Pancreas (tissue), 10 donors: Measurements from ENCODE around the gene ANXA4. TPM values are rescaled to one million over a fixed set of nuclear protein-coding genes. Genes with fewer than 3 reads are reported as not detected.
A peak's percentile ranks its signal among the peaks of the same experiment; 100 is the strongest.
"Not testable (repeated sequence)": the region's sequence is repeated elsewhere in the genome, so short reads cannot be mapped to it uniquely, and the experiment has no call there.

Experiments used
- ATAC-seq, 4 donors: fragments of 200-7000 bp; cut with Tn5 transposase; one replicate each; pipeline versions ENCODE4 v1.8.0 to v1.9.1; 2020; ENCODE audit warnings: mild to moderate bottlenecking in 4 of 4, moderate library complexity in 4 of 4
- DNase-seq, 6 donors: peaks; one replicate each; pipeline ENCODE4 v3.0.0-alpha.2; 2020
- FAIRE-seq: peaks from 2 replicates; lab custom pipeline; 2012; peaks lifted over from hg19 to GRCh38; lab: Jason Lieb, UNC
- H3K27ac ChIP-seq, 4 donors: fragments of 200-600 bp; sonication (generic); 1 replicate in 3 of 4; 2 replicates in 1 of 4; pipeline versions ENCODE4 v1.5.0 to v1.8.0; 2020
- H3K27me3 ChIP-seq, 4 donors: fragments of 200-600 bp; one replicate each; pipeline ENCODE4 v1.8.0; 2021
- H3K36me3 ChIP-seq, 3 donors: fragments of 200-600 bp; sonication (generic) in 1 of 3; one replicate each; pipeline versions ENCODE4 v1.5.0 to v1.8.0; 2020 to 2021
- H3K4me1 ChIP-seq, 3 donors: fragments of 200-600 bp; one replicate each; pipeline ENCODE4 v1.8.0; 2021
- H3K4me3 ChIP-seq, 4 donors: fragments of 200-600 bp; sonication (generic) in 2 of 4; one replicate each; pipeline versions ENCODE4 v1.5.0 to v1.8.0; 2020 to 2021
- H3K9me3 ChIP-seq, 4 donors: fragments of 200-600 bp; one replicate each; pipeline ENCODE4 v1.8.0; 2021
- CTCF ChIP-seq, 4 donors: fragments of 200-600 bp; sonication (generic) in 3 of 4; IDR thresholded peaks; one replicate each; pipeline versions ENCODE4 v1.5.0 to v1.8.0; 2021; ENCODE audit warnings: antibody characterized with exemption in 4 of 4
- WGBS, 2 donors: extraction: QIAGEN DNeasy Blood & Tissue Kit; methylation state at CpG; one replicate each; pipeline ENCODE4 v1.1.7; 2013; 5-methylcytosine and 5-hydroxymethylcytosine counted together
- intact Hi-C, 3 donors: fragments of 100-400 bp; cut with DNase I; formaldehyde crosslinking; loops; one replicate each; pipeline versions ENCODE4 v1.11.1 to v1.14.2; 2022
- polyA plus RNA-seq, 2 donors: library from polyadenylated mRNA; stranded (reverse); fragments of 200-250 nt; gene quantifications; one replicate each; pipeline ENCODE4 v1.2.3, GENCODE V29; 2013
- total RNA-seq, 6 donors: library from RNA; stranded (reverse); fragmentation: NEBNext Ultra II Directional in 4 of 6; extraction: Animal tissue kit (Norgen Biotek cat#: 25700) in 4 of 6; gene quantifications; one replicate each; pipeline versions ENCODE4 v1.2.1 to v1.2.4, GENCODE V29; 2021 to 2023
- donor health status: healthy with polysubstance abuse.
- donor health status: DM: no; HTN: no; CAD: no; lungs with moderate emphysema.
- donor health status: DM: no; HTN: no; CAD: no.
- donor health status: control.
- donor health status: control.
- donor health status: Bipolar disorder and iron deficiency.
- donor health status: DM: yes; HTN: yes; CAD: no.
- donor health status: DM: no; HTN: no; CAD: no.
- donor health status: DM: no; HTN: no; CAD: no.
- donor health status: DM: yes; HTN: yes; CAD: no.

Gene ANXA4
- total and polyA plus RNA-seq, 8 donors, result 215 to 762 (median 463) TPM

- no peak for DNase-seq
- FAIRE-seq, result no peak
- Histone ChIP-seq H3K27ac (peak overlapping the region in 2 of 4 donors; percentile 42 to 57), H3K4me3 (no peak overlapping the region), H3K27me3 (no peaks in the 10 kb centered on the region), H3K4me1 (peaks cover 3 to 45% (median 9%) of the 10 kb centered on the region in 3 donors), H3K9me3 (no peaks in the 10 kb centered on the region), H3K36me3 (no peaks in the 10 kb centered on the region)
- intact Hi-C loops, result no loop called here
- no peak for TF ChIP-seq CTCF (IDR thresholded peaks at IDR 0.05)
- ATAC-seq, result peak; percentile 40 to 51 (median 44)
Measured at GRCh38 chr2:69773206-69773605, 31.3 kb downstream of the ANXA4 start.

DNA sequence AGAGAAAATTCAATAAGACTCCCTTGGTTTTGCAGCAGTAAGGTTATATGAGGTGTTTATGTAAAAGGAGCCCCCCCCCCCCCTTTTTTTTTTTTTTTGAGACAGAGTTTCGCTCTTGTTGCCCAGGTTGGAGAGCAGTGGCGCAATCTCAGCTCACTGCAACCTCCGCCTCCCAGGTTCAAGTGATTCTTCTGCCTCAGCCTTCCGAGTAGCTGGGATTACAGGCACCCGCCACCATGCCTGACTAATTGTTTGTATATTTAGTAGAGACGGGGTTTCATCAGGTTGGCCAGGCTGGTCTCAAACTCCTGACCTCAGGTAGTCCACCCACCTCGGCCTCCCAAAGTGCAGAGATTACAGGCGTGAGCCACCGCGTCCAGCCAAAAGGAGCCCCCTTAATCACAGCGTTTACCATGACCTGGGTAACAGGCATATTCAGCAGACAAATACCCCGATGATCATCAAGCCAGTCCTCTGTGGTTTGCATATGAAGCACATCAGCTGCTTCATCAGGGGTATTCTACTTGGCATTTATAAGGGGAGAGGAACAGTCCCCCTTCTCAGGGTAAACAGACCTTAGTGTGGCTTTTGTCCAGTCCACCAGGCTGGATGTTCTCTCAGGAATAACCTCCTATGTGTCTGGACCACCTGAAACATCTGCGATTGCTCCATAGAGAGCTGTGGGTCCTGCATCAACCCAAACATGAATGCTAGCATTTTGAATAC is 32.5 kb downstream of the ANXA4 start:
- intact Hi-C loops, DNase-seq, H3K36me3 ChIP-seq, FAIRE-seq, ATAC-seq, H3K4me3 ChIP-seq, H3K27me3 ChIP-seq, H3K9me3 ChIP-seq: not testable (repeated sequence)
- 88 to 90% methylated on average over 13 of the region's 13 CpGs for WGBS, 2 donors
- peak overlapping the region in 2 of 4 donors; percentile 47 to 57 for H3K27ac ChIP-seq
- peaks cover 7 to 55% (median 15%) of the 10 kb centered on the region in 3 donors for H3K4me1 ChIP-seq

GRCh38 chr2:69774984-69775982 is 33.3 kb downstream of the ANXA4 start:
- DNase-seq, result no peak
- WGBS, 2 donors, result 31 to 33% methylated on average over 7 of the region's 7 CpGs
- no peaks in the 10 kb centered on the region for H3K9me3 ChIP-seq
- H3K27ac ChIP-seq, result peak overlapping the region in 2 of 4 donors; percentile 47 to 57
- no peaks in the 10 kb centered on the region for H3K36me3 ChIP-seq
- no peak for FAIRE-seq
- H3K4me3 ChIP-seq, result no peak overlapping the region
- H3K4me1 ChIP-seq, result peaks cover 14 to 57% (median 23%) of the 10 kb centered on the region in 3 donors
- TF ChIP-seq CTCF (IDR thresholded peaks at IDR 0.05), result no peak
- intact Hi-C loops, result no loop called here
- H3K27me3 ChIP-seq, result no peaks in the 10 kb centered on the region
- ATAC-seq, result peak in 3 of 4 donors; percentile 9 to 57 (median 39)

DNA sequence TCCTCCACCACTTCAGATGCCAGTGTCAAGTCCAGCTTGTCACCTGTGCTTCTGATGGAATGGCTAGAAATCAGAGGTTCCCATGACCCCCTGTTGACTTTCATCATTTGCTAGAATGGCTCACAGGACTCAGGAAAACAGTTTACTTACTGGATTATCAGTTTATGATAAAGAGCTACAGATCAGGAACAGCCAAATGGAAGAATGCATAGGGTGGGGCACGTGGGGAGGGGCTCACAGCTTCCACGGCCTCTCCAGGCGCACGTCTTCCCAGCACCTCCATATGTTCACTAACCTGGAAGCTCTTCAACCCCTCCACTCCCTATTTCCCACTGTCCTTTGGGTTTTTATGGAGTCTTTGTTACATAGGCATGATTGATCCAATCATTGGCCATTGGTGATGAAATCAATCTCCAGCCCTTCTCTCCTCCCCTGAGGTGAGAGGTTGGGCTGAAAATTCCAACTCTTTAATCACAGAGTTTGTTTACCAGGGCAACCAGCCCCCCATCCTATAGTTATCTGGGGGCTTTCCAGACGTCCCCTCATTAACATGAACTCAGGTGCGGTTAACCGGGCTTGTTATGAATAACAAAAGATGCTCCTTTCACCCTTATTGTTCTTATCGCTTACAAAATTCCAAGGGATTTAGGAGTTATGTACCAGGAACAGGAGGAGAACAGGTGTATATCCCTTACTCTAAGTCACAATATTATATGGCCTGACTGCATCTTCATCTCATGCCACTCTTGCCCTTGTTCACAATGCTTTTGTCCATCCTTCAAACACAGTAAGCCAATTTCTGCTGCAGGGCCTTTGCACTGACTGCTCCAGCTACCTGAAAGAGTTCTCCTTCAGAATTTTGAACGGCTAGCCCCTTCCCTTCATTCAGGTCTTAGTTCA is 35.2 kb downstream of the ANXA4 start:
- Histone ChIP-seq H3K4me1 (peaks cover 29 to 67% (median 39%) of the 10 kb centered on the region in 3 donors), H3K4me3 (no peak overlapping the region), H3K9me3 (no peaks in the 10 kb centered on the region), H3K27me3 (no peaks in the 10 kb centered on the region), H3K36me3 (no peaks in the 10 kb centered on the region), H3K27ac (peak overlapping the region in 2 of 4 donors; percentile 57 to 75)
- FAIRE-seq (no peak), DNase-seq (no peak), ATAC-seq (no peak)
- TF ChIP-seq CTCF (IDR thresholded peaks at IDR 0.05), result no peak
- 71 to 77% methylated on average over 9 of the region's 9 CpGs for WGBS, 2 donors
- intact Hi-C loops, result no loop called here
